ENCODE data around the gene ADARB1.

DNA sequence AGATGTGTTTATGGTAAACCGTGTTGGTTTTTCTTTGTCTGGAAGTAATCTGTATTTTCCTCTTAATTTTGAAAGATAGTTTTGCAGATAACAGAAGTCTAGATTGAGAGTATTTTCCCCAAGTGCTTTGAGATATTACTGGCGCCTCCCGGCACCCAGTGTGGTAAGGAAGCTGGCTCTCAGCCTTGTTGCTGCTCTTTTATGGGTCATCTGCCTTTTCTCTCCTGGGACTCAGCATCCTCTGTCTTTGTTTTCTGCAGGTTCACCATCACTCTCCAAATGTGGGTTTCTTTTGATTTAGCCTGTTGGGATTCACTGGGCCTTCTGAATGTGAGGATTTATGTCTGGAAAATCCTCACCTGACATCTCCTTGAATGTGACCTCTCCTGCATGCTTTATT is 175.9 kb downstream of the ADARB1 start:
- TF ChIP-seq CTCF (IDR thresholded peaks at IDR 0.05; ENCODE audit: poor library complexity) (no peak), EZH2 (IDR thresholded peaks at IDR 0.05; ENCODE audit: borderline replicate concordance) (no peak)
